Activated CD4-positive, CD25-positive, alpha-beta regulatory T cell (primary cell): ENCODE results near the gene CARD6.
"Not testable (repeated sequence)": the region's sequence is repeated elsewhere in the genome, so short reads cannot be mapped to it uniquely, and the experiment has no call there.

Experiments
- DNase-seq, 4 experiments: peaks; one replicate each; lab custom pipeline; 2025; lab: John Stamatoyannopoulos, UW

Gene CARD6

DNA sequence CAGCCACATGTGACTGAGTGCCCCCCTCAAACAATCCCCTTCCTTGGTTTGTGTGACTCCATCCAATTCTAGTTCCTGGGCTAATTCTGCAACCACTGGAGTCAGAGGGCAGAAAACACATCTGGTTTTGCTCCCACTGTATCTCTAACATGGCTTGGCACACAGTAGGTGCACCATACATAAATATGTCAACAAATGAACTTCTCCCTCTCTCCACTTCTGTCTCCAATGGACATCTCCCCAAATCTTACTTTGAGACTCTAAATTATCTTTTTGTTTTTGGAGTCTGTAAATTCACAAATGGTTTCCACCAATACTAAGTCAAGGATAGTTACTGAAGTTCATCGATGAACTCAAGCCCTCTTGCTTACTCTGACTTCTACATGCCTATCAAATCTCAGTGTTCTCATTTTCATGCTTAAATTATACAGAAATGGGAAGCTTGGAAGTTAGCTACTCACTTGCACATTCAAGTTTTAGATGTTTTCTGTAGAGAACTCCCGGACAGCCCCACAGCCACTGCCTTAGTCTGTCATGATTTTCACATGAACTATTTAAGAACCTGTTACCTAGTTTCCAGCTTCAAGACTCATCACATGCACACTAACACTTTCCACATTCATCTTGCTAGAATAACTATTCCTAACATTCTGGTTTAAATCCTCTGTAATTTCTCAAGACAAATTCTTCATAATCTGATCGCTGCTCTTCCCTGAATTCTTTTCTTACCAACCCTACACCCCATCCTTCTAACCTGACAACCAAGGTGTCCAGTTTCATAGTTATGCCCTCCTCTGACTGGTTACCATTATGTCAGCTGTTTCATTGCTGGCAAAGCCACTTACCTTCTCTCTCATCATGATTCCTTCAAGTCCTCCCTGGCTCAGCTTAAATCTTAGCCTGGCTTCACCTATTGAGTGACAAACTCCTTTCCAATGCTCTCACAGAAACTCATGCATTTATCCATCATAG lies 12.2 kb upstream of the CARD6 start:
- no peak for DNase-seq

DNA sequence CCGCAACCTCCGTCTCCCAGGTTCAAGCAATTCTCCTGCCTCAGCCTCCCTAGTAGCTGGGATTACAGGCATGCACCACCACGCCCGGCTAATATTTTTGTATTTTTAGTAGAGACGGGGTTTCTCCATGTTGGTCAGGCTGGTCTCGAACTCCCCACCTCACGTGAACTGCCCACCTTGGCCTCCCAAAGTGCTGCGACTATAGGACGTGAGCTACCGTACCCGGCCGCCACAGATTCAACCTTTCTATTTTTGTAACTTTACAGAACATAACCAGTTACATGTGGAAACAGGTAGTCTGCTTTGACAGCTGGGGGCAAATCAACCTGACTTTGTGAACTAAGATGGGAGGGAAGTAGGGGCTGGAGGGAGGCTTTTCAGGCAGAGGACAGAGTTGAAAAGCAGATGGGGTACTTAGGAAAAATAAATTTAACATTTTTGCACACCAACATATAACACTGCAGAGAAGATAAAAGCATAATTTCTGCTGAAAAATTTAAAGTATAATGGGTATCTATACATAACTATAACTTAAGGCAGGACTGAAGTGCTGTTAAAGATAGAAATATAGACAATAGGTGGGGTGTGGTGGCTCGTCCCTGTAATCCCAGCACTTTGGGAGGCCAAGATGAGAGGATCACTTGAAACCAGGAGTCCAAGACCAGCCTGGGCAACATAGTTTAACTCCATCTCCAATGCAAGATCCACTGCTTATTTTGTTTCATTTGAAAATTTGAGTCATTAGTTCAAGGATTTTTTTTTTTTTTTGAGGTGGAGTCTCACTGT lies 11.2 kb upstream of the CARD6 start:
- no peak for DNase-seq

GRCh38 chr5:40831346-40832210 lies 9.6 kb upstream of the CARD6 start:
- DNase-seq, result no peak

GRCh38 chr5:40832345-40832744 lies 8.8 kb upstream of the CARD6 start:
- DNase-seq, result no peak

- no peak for DNase-seq
Observed at GRCh38 chr5:40833712-40834229, 7.4 kb upstream of the CARD6 start.

GRCh38 chr5:40834391-40834848 lies 6.7 kb upstream of the CARD6 start:
- peak in 1 of 4 experiments; percentile 5 for DNase-seq

GRCh38 chr5:40834849-40835787 lies 6.0 kb upstream of the CARD6 start, which contains the start of gene RPL37:
Gene RPL37 (minus strand): TSS chr5:40835222. CDS start chr5:40835185, 37 bp downstream.
- DNase-seq, result peak; percentile 71 to 85 (median 82)

DNA sequence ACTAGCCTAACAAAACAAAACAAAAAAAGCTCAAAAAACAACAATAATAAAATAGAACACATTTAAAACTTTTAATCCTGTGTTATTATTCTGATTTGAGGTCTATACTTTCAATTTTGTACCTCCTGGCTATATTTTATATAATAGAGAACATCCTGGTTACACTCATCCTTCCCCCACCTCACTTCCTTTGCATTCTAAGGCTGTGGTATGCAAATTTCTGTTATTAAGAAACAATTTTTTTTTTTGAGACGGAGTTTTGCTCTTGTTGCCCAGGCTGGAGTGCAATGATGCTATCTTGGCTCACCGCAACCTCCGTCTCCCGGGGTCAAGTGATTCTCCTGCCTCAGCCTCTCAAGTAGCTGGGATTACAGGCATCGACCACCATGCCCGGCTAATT lies 3.1 kb upstream of the CARD6 start:
- no peak for DNase-seq

GRCh38 chr5:40842351-40842750 lies 1.2 kb downstream of the CARD6 start:
- DNase-seq, result no peak

GRCh38 chr5:40844565-40844964 lies 3.4 kb downstream of the CARD6 start:
- DNase-seq, result no peak

- DNase-seq, result no peak
Observed at GRCh38 chr5:40846371-40846770, 5.2 kb downstream of the CARD6 start.

- no peak for DNase-seq
Observed at GRCh38 chr5:40847525-40847924, 6.4 kb downstream of the CARD6 start.

DNA sequence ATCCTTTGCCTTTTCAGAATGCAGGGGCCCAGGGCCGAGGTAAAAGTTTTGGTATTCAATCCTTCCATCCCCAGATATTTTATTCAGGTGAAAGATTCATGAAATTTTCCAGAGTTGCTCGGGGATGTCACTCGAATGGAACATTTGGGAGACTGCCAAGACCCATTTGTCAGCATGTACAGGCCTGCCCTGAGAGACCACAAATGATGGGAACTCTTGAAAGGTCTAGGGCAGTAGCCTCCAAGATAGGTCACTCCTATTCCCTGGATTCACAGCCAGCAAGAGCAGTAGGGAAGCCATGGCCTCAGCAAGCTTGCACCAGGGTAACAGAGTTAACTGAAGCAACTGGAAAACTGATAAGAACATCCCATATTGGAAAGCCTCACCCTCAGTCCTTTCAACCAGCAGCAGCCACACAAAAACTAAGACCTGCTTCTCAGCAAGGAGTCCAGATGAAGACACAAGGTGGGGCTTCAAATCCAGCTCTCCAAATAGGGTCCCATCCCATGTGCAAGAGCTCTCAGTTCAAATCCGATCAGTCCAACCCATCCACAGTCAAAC lies 12.5 kb downstream of the CARD6 start:
- DNase-seq, result no peak

DNA sequence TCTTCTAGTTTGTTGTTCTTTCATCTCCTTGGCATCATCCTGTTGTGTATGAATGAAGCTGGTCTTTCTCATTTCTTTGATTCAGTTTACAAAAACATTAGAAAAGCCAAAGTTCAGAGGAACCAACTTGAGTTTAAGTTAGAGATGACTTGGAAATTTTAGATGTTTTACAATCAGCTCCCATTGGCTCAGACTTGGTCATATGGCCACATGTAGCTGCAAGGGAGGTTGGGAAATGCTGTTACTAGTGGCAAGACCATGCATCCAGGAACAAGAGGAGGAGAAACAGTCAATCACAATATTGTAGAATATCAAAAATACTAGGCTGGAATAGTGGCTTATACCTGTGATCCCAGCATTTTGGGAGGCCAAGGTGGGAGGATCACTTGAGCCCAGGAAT lies 19.5 kb downstream of the CARD6 start:
- DNase-seq, result no peak

- DNase-seq, result not testable (repeated sequence)
Observed at GRCh38 chr5:40865004-40865403, 23.8 kb downstream of the CARD6 start.

- no peak for DNase-seq
Observed at GRCh38 chr5:40866844-40867243, 25.7 kb downstream of the CARD6 start.

DNA sequence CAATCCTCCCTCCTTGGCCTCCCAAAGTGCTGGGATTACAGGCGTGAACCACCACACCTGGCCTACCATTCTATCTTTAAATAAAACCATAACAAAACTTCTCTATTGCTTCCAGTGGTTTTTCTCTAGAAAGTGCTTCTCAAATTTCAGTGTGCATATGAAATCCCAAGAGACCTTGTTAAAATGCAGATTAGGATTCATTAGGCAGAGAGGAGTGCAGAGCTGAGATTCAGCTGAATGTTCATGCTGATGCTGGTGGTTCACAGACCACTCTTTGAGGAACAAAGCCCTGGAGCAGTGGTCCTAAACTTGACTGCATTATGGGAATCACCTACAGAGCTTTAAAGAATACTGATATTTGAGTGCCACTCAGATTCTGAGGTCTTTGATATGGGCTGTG lies 28.2 kb downstream of the CARD6 start:
- no peak for DNase-seq

DNA sequence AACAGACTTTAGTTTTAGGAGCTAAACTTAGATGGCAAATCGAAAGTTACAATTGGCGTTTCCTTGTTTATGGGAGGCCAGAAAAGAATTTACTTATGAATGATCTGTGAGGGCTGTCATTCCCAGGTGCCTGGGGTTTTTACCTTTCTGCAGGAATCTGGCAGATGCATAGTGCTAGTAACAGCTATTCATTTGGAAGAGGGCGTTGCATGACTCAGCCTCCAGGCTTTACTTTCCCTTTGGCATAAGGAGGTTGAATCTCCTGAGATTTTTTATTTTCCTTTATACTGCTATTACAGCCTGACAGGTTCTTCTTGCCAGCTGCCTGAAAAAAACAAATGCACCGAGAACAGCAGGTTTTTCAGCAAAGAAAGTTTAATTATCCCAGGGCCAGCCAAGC lies 30.0 kb downstream of the CARD6 start:
- DNase-seq, result no peak

- not testable (repeated sequence) for DNase-seq
Observed at GRCh38 chr5:40872253-40872652, 31.1 kb downstream of the CARD6 start.

- no peak for DNase-seq
Observed at GRCh38 chr5:40873286-40873880, 32.2 kb downstream of the CARD6 start.
